AG10803 (cell line): Measurements from ENCODE around the gene SIK3.

Experiments used
- DNase-seq: peaks from one replicate; pipeline ENCODE4 v3.0.0; 2010; ENCODE audit warnings: low read depth
- H3K4me3 ChIP-seq: 2 replicates; pipeline ENCODE4 v1.5.1; 2011; ENCODE audit warnings: mild to moderate bottlenecking, low read length, control low read depth
- TF ChIP-seq, protein P1 (sequence below): conservative IDR thresholded peaks from 2 replicates; pipeline ENCODE4 v1.5.1; 2011; ENCODE audit warnings: mild to moderate bottlenecking, low read length, control low read depth, inconsistent platforms

Gene SIK3

DNA sequence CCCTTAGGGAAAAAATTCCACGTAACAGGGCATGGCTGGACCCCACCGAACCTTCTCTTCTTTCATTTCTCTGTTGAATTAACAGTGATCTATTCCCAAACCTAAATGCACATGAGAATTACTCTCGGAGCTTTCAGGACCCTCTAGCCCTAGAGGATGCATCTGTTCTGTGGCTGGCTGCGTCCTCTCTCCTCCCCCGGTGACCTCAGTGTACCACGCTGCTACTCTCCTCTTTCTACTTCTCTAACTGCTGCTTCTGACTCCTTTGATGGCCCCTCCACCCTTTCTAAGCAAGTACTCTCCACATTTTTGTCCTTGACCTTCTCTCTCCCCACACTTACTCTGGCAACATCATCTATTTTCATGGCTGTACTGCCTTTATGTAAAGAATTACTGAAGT, 248.7 kb downstream of the SIK3 start:
- TF ChIP-seq, protein P1, sequence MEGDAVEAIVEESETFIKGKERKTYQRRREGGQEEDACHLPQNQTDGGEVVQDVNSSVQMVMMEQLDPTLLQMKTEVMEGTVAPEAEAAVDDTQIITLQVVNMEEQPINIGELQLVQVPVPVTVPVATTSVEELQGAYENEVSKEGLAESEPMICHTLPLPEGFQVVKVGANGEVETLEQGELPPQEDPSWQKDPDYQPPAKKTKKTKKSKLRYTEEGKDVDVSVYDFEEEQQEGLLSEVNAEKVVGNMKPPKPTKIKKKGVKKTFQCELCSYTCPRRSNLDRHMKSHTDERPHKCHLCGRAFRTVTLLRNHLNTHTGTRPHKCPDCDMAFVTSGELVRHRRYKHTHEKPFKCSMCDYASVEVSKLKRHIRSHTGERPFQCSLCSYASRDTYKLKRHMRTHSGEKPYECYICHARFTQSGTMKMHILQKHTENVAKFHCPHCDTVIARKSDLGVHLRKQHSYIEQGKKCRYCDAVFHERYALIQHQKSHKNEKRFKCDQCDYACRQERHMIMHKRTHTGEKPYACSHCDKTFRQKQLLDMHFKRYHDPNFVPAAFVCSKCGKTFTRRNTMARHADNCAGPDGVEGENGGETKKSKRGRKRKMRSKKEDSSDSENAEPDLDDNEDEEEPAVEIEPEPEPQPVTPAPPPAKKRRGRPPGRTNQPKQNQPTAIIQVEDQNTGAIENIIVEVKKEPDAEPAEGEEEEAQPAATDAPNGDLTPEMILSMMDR = no peak
- no peak overlapping the region for H3K4me3 ChIP-seq
- no peak for DNase-seq

DNA sequence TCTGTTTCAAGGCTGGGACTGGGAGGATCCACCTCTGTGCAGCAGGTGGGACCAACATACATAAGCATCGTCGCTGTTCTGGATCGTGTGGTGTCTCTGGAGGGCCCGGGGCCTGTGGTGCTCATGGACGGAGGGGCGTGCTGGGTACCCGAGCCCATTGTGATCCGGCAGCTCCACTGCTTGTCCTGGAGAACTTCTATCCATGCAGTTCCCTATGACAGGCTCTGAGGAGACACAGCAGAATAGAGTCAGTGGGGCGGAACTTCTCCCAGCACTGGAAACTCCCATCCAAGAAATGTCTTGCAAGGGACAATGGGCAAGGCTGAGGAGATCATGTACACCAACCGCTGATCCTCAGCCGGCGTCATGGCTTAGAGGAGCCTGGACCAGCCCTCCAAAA, 249.2 kb downstream of the SIK3 start:
- TF ChIP-seq, protein P1 = no peak
- H3K4me3 ChIP-seq = no peak overlapping the region
- no peak for DNase-seq

DNA sequence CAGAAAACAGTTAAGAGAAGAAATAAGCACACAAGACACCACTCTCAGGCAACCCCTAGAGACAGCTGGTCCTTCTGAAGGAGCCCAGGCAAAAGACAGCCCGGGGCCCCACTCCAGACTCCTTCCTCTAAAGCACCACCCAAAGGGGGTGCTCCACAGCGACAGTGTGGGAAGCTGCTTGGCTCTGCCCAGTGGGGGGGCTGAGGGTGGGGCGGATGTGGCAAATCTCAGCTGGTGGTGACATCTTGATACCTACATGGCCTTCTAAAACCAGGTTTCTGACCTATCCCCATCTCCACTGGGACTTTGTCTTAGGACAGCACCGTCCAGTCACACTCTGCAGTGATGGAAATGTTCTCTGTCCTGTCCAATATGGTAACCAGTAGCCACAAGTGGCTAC, 250.6 kb downstream of the SIK3 start:
- TF ChIP-seq, protein P1 = no peak
- no peak for DNase-seq
- no peak overlapping the region for H3K4me3 ChIP-seq

DNA sequence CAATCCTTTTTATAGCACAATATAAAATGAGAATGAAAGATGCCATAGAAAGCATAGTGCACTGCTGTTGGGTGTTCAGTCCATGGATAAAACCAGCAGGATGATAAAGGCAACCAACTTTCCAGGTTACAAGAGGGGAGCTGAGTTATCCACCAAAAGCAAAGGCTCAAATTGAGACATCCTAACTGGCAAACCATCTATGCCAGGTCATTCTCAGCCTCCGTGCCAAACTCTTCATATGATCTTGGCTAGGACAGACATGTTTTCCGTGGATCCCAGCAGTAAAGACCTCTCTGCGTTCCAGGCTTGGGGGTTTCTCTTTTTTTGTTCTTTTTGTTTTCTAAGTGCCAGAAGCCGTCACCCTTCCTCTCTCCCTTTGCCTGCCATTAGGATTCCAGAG, 253.5 kb downstream of the SIK3 start:
- no peak overlapping the region for H3K4me3 ChIP-seq
- TF ChIP-seq, protein P1 = no peak
- DNase-seq = no peak

DNA sequence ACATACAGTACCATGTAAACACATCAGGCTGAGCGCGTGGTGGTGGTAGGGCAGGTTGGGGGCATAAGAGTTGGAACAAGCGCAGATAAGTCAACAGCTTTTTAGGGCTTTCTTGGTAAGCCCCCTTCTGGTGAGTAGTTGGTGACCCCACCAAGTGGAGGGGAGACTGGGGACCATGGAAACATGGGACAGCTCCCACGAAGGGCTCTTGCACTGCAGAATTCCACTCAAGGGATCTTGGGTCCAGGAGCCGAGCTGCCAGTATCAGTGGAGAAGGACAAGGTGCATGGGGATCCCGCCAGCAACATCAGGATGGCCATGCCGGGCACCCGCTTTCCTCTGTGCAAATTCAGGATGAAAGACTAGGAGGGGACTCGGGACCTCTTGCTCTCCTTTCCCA, 254.6 kb downstream of the SIK3 start:
- DNase-seq = no peak
- H3K4me3 ChIP-seq = no peak overlapping the region
- TF ChIP-seq, protein P1 = no peak

DNA sequence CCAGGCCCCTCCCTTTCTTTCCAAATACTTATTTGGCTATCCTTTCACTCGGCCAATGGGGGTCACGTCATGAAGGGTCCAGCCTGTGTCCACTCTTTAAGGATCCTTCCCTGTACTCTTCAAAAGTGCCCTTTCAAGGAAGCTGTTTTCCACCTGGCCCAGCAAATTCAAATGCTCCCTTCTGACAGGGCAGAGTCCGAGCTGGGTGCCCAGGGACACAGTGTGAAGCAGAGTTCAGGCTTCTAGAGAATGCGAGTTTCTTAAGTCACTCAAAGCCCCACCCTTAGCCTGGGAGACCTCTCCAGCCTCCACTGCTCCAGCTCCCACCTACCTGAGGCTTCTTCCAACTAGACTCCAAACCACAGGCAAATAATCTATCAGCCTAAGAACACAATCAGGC, 255.3 kb downstream of the SIK3 start:
- DNase-seq = no peak
- H3K4me3 ChIP-seq = no peak overlapping the region
- TF ChIP-seq, protein P1 = no peak

DNA sequence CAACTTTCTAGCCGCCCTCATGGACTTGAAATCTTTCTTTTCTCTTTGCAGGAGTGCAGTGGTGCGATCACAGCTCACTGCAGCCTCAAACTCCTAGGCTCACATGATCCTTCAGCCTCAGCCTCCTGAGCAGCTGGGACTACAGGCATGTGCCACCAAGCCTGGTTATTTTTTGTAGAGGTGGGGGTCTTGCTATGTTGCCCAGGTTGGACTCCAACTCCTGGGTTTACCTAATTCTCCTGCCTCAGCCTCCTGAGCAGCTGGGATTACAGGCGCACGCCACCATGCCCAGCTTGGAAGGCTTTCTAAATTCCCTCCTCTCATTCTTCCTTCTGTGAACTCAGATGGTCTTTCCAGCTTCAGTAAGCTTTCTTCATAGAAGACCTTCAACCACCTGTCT, 256.1 kb downstream of the SIK3 start:
- no peak for DNase-seq
- H3K4me3 ChIP-seq = no peak overlapping the region
- TF ChIP-seq, protein P1 = no peak
